Chondrocyte (in vitro differentiated cells): ENCODE data around the gene IFNA1. TPM values are rescaled to one million over a fixed set of nuclear protein-coding genes. Genes with fewer than 3 reads are reported as not detected.
A peak's percentile ranks its signal among the peaks of the same experiment; 100 is the strongest.

Experiments
- DNase-seq: peaks from one replicate; pipeline ENCODE4 v3.0.0; 2021; ENCODE audit warnings: mixed read lengths, low spot score
- H3K27ac Mint-ChIP-seq: one replicate; pipeline ENCODE4 v1.8.0; 2021; ENCODE audit warnings: mild to moderate bottlenecking, moderate library complexity, mixed read lengths; ENCODE audit not compliant: unreplicated experiment
- H3K27me3 Mint-ChIP-seq: 2 replicates; pipeline ENCODE4 v1.8.0; 2021; ENCODE audit warnings: low read depth, mixed read lengths
- H3K36me3 Mint-ChIP-seq: 2 replicates; pipeline ENCODE4 v1.8.0; 2021; ENCODE audit warnings: low read depth, mixed read lengths
- H3K4me1 Mint-ChIP-seq: 2 replicates; pipeline ENCODE4 v1.8.0; 2021; ENCODE audit warnings: low read depth, mild to moderate bottlenecking, mixed read lengths
- H3K4me3 Mint-ChIP-seq: one replicate; pipeline ENCODE4 v1.8.0; 2021; ENCODE audit warnings: mild to moderate bottlenecking, moderate library complexity, mixed read lengths; ENCODE audit not compliant: unreplicated experiment
- H3K9me3 Mint-ChIP-seq: 2 replicates; pipeline ENCODE4 v1.8.0; 2021; ENCODE audit warnings: low read depth, mixed read lengths
- total RNA-seq: library from RNA; stranded (reverse); gene quantifications from 3 replicates; pipeline ENCODE4 v1.2.1, GENCODE V29; 2021
- TF ChIP-seq, protein P1 (sequence below): fragments of 200-600 bp; sonication (generic); IDR thresholded peaks from 2 replicates; pipeline ENCODE4 v1.5.0; 2021; ENCODE audit warnings: antibody characterized with exemption, mild to moderate bottlenecking, moderate library complexity

Gene IFNA1
- total RNA-seq, 1 donor from 2014 or later, result not detected

DNA sequence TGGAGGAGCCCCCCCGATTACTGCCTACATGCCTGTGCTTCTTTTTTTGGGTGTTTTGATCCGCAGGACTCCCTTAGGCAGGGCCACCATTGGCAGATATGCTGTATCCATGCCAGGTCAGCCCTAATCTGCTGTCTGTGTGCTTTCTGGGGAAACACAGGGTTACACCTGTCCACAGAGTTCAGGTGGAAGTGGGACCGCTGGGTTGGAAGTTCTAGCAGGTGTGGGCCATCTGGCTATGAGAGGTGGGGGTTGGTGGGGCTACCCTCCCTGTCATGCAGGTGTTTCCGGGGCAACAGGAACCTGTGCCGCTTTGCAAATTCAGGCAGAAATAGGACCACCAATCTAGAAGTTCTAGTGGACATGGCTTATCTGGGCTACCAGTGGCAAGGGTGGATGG is 24.9 kb downstream of the IFNA1 start:
- no peak overlapping the region for H3K27ac Mint-ChIP-seq
- TF ChIP-seq, protein P1, sequence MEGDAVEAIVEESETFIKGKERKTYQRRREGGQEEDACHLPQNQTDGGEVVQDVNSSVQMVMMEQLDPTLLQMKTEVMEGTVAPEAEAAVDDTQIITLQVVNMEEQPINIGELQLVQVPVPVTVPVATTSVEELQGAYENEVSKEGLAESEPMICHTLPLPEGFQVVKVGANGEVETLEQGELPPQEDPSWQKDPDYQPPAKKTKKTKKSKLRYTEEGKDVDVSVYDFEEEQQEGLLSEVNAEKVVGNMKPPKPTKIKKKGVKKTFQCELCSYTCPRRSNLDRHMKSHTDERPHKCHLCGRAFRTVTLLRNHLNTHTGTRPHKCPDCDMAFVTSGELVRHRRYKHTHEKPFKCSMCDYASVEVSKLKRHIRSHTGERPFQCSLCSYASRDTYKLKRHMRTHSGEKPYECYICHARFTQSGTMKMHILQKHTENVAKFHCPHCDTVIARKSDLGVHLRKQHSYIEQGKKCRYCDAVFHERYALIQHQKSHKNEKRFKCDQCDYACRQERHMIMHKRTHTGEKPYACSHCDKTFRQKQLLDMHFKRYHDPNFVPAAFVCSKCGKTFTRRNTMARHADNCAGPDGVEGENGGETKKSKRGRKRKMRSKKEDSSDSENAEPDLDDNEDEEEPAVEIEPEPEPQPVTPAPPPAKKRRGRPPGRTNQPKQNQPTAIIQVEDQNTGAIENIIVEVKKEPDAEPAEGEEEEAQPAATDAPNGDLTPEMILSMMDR, result no peak
- H3K36me3 Mint-ChIP-seq, result peaks cover 2% of the 10 kb centered on the region
- DNase-seq, result no peak
- H3K9me3 Mint-ChIP-seq, result peaks cover 19% of the 10 kb centered on the region
- no peaks in the 10 kb centered on the region for H3K4me1 Mint-ChIP-seq
- no peak overlapping the region for H3K4me3 Mint-ChIP-seq
- H3K27me3 Mint-ChIP-seq, result peaks cover 43% of the 10 kb centered on the region

DNA sequence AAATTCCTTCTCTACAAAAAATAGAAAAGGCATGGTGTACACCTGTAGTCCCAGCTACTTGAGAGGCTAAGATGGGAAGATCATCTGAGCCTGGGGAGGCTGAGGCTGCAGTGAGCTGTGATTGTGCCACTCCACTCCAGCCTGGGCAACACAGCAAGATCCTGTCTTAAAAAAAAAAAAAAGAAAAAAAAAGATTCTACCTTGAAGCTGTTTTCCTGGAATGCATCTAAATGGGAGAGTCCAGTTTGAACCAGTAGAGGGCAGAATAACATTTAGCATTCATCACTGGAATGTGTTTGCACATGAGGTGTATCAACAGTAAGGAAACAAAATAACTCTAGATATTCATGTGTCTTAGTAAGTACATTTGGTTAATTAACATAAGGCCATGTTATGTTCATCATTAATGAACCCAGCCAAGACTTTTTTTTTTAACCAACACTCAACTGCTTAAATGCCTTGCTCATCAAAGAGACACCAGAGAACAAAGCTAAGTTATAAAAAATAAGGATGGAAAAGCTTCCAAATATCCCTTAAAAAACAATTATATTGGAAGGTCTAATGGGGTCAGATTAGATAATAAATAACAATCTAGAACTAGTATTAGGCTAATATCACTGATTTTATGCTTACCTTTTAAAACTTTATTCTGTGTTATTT is 25.8 kb downstream of the IFNA1 start:
- TF ChIP-seq, protein P1, result peak; percentile 92
- Mint-ChIP-seq H3K4me1 (no peaks in the 10 kb centered on the region), H3K27ac (no peak overlapping the region), H3K36me3 (peaks cover 2% of the 10 kb centered on the region), H3K4me3 (no peak overlapping the region), H3K9me3 (peaks cover 19% of the 10 kb centered on the region), H3K27me3 (peaks cover 37% of the 10 kb centered on the region)
- no peak for DNase-seq

GRCh38 chr9:21470126-21470525 is 29.9 kb downstream of the IFNA1 start:
- H3K27ac Mint-ChIP-seq, result no peak overlapping the region
- peaks cover 2% of the 10 kb centered on the region for H3K36me3 Mint-ChIP-seq
- H3K9me3 Mint-ChIP-seq, result no peaks in the 10 kb centered on the region
- no peaks in the 10 kb centered on the region for H3K4me1 Mint-ChIP-seq
- H3K27me3 Mint-ChIP-seq, result peaks cover 47% of the 10 kb centered on the region
- DNase-seq, result no peak
- TF ChIP-seq, protein P1, result no peak
- H3K4me3 Mint-ChIP-seq, result no peak overlapping the region

- Mint-ChIP-seq H3K9me3 (no peaks in the 10 kb centered on the region), H3K4me1 (no peaks in the 10 kb centered on the region), H3K27ac (no peak overlapping the region), H3K4me3 (no peak overlapping the region), H3K27me3 (peaks cover 36% of the 10 kb centered on the region), H3K36me3 (peaks cover 2% of the 10 kb centered on the region)
- TF ChIP-seq, protein P1, result peak; percentile 30
- no peak for DNase-seq
Observed at GRCh38 chr9:21473236-21473635, 33.0 kb downstream of the IFNA1 start.

DNA sequence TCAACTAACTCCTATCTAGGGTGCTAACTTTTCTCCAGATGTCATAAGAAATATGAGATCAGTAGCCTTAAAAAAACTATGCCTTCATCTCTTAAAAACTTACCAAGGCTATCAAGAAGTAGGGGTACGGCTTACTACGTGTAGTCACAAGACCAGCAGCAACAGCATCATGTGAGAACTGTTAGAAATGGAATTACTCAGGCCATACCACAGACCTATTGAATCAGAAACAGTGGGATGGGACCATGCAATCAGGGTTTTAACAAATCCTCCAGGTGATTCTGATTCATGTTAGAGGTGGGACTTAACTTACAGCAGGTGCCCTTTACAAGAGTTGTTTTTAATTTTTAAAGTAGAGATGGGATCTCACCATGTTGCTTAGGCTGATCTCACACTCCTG is 37.2 kb downstream of the IFNA1 start:
- no peaks in the 10 kb centered on the region for H3K9me3 Mint-ChIP-seq
- TF ChIP-seq, protein P1, result no peak
- H3K27ac Mint-ChIP-seq, result no peak overlapping the region
- H3K27me3 Mint-ChIP-seq, result peaks cover 17% of the 10 kb centered on the region
- no peaks in the 10 kb centered on the region for H3K4me1 Mint-ChIP-seq
- peaks cover 2% of the 10 kb centered on the region for H3K36me3 Mint-ChIP-seq
- no peak for DNase-seq
- no peak overlapping the region for H3K4me3 Mint-ChIP-seq
